ENCODE measurements around the gene TTC22. TPM values are rescaled to one million over a fixed set of nuclear protein-coding genes. Genes with fewer than 3 reads are reported as not detected.

The TTC22 gene
- total RNA-seq, result under 1 TPM; under 0.01 to 0.17 (median 0.09) TPM

- intact Hi-C loops (cut with DNase I), result no loop called here
- no peak for DNase-seq (ENCODE audit: extremely low spot score)
- Histone ChIP-seq H3K4me3 (peak within 1 kb of the TSS; percentile 37 to 55 (median 42)), H3K9me3 (no peaks in the 10 kb centered on the region), H3K27me3 (peaks cover 0 to 61% (median 8%) of the 10 kb centered on the region in 4 donors), H3K4me1 (peaks cover 6 to 15% (median 13%) of the 10 kb centered on the region in 4 donors), H3K36me3 (no peaks in the 10 kb centered on the region), H3K27ac (replicated peaks in 1 of 4) (no peak within 1 kb of the TSS)
- WGBS, result 38% methylated on average over 15 of the region's 58 CpGs
- TF ChIP-seq EP300 (IDR thresholded peaks at IDR 0.05), result no peak
- peak; percentile 7 to 17 (median 12) for TF ChIP-seq CTCF (IDR thresholded peaks at IDR 0.05)
- TF ChIP-seq POLR2AphosphoS5 (IDR thresholded peaks at IDR 0.05), result no peak
- no peak for TF ChIP-seq POLR2A (IDR thresholded peaks at IDR 0.05; ENCODE audit: low read depth)
Measured at GRCh38 chr1:54800899-54801759, at the start of gene TTC22. Gene TTC22 (minus strand): TSS chr1:54801323. CDS start chr1:54801163, 160 bp downstream.

DNA sequence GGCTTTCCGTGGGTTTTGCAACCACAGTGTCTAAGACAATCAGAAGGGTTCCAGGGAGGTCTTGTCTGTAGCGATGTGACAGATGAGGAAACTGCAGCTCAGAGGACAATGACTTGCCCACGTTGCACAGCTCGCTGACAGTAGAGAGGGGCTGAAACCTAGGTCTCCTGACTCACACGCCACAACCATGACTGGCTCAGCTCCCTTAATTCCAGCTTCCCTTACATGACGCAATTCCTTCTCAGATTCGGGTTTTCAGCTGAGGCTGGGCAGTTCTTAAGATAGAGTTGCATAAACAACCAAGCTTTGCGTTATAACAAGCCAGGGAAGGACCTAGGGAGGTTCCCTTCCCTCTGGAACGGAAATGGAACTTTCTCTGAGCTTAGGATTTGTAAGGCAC is 49.6 kb upstream of the TTC22 start:
- intact Hi-C loops (cut with DNase I), result no loop called here

GRCh38 chr1:54850069-54850730 is 49.1 kb upstream of the TTC22 start:
- intact Hi-C loops (cut with DNase I), result no loop called here
- Histone ChIP-seq H3K9me3 (peaks cover 0 to 4% (median 0%) of the 10 kb centered on the region in 4 donors), H3K27me3 (no peaks in the 10 kb centered on the region), H3K27ac (replicated peaks in 1 of 4) (peak overlapping the region in 1 of 4 donors; percentile 60), H3K4me3 (no peak overlapping the region), H3K4me1 (peaks cover 0 to 13% (median 4%) of the 10 kb centered on the region in 4 donors), H3K36me3 (peaks cover 0 to 29% (median 6%) of the 10 kb centered on the region in 4 donors)
- TF ChIP-seq POLR2A (IDR thresholded peaks at IDR 0.05; ENCODE audit: low read depth) (no peak), CTCF (IDR thresholded peaks at IDR 0.05) (no peak), POLR2AphosphoS5 (IDR thresholded peaks at IDR 0.05) (no peak), EP300 (IDR thresholded peaks at IDR 0.05) (no peak)
- WGBS, result 81% methylated on average over 5 of the region's 5 CpGs
- DNase-seq (ENCODE audit: extremely low spot score), result no peak

More for the DNA sequence above, 49.6 kb upstream of the TTC22 start:
- Histone ChIP-seq H3K4me3 (no peak overlapping the region), H3K36me3 (peaks cover 0 to 29% (median 6%) of the 10 kb centered on the region in 4 donors), H3K4me1 (peaks cover 0 to 13% (median 4%) of the 10 kb centered on the region in 4 donors), H3K9me3 (peaks cover 0 to 4% (median 0%) of the 10 kb centered on the region in 4 donors), H3K27me3 (no peaks in the 10 kb centered on the region), H3K27ac (replicated peaks in 1 of 4) (peak overlapping the region in 2 of 4 donors; percentile 35 to 60)
- TF ChIP-seq POLR2AphosphoS5 (IDR thresholded peaks at IDR 0.05), result peak; percentile 27 to 32
- no peak for TF ChIP-seq POLR2A (IDR thresholded peaks at IDR 0.05; ENCODE audit: low read depth)
- DNase-seq (ENCODE audit: extremely low spot score), result no peak
- WGBS, result 80% methylated on average over 9 of the region's 9 CpGs

GRCh38 chr1:54849219-54850068 is 48.3 kb upstream of the TTC22 start:
- no peak for DNase-seq (ENCODE audit: extremely low spot score)
- WGBS, result 85% methylated on average over 6 of the region's 6 CpGs
- TF ChIP-seq CTCF (IDR thresholded peaks at IDR 0.05) (no peak), POLR2AphosphoS5 (IDR thresholded peaks at IDR 0.05) (no peak), POLR2A (IDR thresholded peaks at IDR 0.05; ENCODE audit: low read depth) (no peak)
- Histone ChIP-seq H3K9me3 (peaks cover 0 to 4% (median 0%) of the 10 kb centered on the region in 4 donors), H3K36me3 (peaks cover 0 to 29% (median 6%) of the 10 kb centered on the region in 4 donors), H3K4me1 (peaks cover 0 to 13% (median 4%) of the 10 kb centered on the region in 4 donors), H3K27ac (replicated peaks in 1 of 4) (no peak overlapping the region), H3K27me3 (no peaks in the 10 kb centered on the region), H3K4me3 (no peak overlapping the region)
- intact Hi-C loops (cut with DNase I), result no loop called here

All from esophagus muscularis mucosa (tissue), 4 donors.